Dendritic cell treated with granulocyte-macrophage colony-stimulating factor and Interleukin-4, amounts not matched to agents 40 ng/mL and 50 ng/mL, for 4 days (primary cell): ENCODE results near the gene PXMP2.

Experiments
- H3K27ac Mint-ChIP-seq: one replicate; pipeline ENCODE4 v1.8.0; 2022; ENCODE audit warnings: mild to moderate bottlenecking, mixed read lengths
- H3K27me3 Mint-ChIP-seq: one replicate; pipeline ENCODE4 v1.8.0; 2022; ENCODE audit warnings: mild to moderate bottlenecking, mixed read lengths
- H3K36me3 Mint-ChIP-seq: one replicate; pipeline ENCODE4 v1.8.0; 2022; ENCODE audit warnings: low read depth, mixed read lengths
- H3K4me1 Mint-ChIP-seq: one replicate; pipeline ENCODE4 v1.8.0; 2022; ENCODE audit warnings: low read depth, mixed read lengths
- H3K4me3 Mint-ChIP-seq: one replicate; pipeline ENCODE4 v1.8.0; 2022; ENCODE audit warnings: mild to moderate bottlenecking, moderate library complexity, mixed read lengths
- H3K9me3 Mint-ChIP-seq: one replicate; pipeline ENCODE4 v1.8.0; 2022; ENCODE audit warnings: mixed read lengths
- intact Hi-C: fragments of 100-400 bp; cut with micrococcal nuclease; formaldehyde crosslinking; loops from one replicate; pipeline ENCODE4 v1.15.0; 2022

PXMP2 gene

DNA sequence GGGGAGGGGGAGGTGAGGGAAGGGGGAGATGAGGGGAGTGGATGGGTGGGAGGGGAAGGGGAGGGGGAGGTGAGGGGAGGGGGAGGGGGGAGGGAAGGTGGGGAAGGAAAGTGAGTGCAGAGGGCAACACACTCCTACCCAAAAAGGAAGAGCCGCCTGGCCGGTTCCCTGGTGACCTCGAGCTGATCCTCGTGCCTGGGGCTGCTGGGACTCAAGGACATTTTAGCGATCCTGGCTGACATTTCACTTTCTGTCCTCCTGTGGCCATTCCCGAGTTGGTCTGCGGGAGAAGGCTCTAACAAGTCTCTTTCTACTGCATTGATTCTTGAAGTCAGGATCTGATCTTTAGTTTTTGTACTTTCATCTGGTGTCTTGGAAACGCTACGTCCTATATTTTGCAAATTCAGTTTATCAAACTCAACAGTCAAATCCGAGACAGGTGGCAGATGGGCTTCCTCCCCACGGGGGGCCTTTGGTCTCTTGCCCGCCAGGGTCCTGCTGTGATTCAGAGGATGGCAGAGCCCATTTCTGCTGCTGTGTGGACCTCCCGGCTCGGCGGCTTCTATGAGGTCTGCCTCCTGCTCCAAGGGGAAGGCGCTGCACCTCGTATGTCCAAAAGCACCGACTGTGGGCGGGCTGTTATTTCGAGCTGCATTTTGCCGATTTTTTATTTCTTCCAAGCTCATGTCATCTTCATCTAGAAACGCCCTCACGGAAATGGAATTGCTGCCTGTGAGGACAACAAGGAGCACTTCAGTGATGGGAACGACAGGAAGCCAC, 42.3 kb downstream of the PXMP2 start:
- peaks cover 100% of the 10 kb centered on the region for H3K36me3 Mint-ChIP-seq
- intact Hi-C loops: no loop called here
- H3K9me3 Mint-ChIP-seq: no peaks in the 10 kb centered on the region
- H3K27ac Mint-ChIP-seq: no peak overlapping the region
- H3K27me3 Mint-ChIP-seq: no peaks in the 10 kb centered on the region
- H3K4me1 Mint-ChIP-seq: no peaks in the 10 kb centered on the region
- no peak overlapping the region for H3K4me3 Mint-ChIP-seq

DNA sequence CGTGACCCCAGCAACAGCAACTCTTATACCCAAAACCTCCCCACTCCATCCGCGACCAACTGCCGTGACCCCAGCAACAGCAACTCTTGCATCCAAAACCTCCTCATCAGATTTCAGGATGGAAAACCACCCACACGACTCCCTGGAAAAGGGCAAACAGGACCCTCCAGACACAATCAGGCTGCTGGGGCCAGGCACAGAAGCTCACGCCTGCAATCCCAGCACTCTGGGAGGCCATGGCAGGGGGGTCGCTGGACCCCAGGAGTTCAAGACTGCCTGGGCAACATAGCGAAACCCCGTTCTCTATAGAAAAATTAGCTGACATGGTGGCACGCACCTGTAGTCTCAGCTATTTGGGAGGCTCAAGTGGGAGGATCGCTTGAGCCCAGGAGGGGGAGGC, 43.0 kb downstream of the PXMP2 start:
- H3K27me3 Mint-ChIP-seq: no peaks in the 10 kb centered on the region
- H3K9me3 Mint-ChIP-seq: no peaks in the 10 kb centered on the region
- peaks cover 100% of the 10 kb centered on the region for H3K36me3 Mint-ChIP-seq
- no peak overlapping the region for H3K27ac Mint-ChIP-seq
- no peak overlapping the region for H3K4me3 Mint-ChIP-seq
- intact Hi-C loops: no loop called here
- no peaks in the 10 kb centered on the region for H3K4me1 Mint-ChIP-seq

GRCh38 chr12:132731574-132731973, 44.2 kb downstream of the PXMP2 start:
- Mint-ChIP-seq H3K36me3 (peaks cover 100% of the 10 kb centered on the region), H3K27me3 (no peaks in the 10 kb centered on the region), H3K4me1 (no peaks in the 10 kb centered on the region), H3K27ac (no peak overlapping the region), H3K4me3 (no peak overlapping the region), H3K9me3 (no peaks in the 10 kb centered on the region)
- intact Hi-C loops: no loop called here

DNA sequence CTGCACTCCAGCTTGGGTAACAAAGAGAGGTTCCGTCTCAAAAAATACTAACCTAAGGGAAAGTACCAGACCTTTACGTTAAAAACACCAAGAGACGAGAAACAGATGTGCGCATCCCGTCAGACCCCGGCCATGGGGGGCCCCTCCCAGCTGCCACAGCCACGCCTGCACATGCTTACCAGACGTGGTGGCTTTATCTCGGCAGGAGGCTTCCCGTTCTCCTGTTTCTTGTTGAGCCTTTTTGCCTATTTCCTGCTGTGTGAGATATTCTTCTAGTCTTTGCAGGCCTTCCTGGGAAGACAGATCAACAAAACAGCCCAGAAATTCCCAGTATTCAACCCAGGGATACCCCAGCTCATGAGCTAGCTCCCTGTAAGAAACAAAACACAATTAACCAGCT, 46.8 kb downstream of the PXMP2 start:
- intact Hi-C loops: no loop called here
- Mint-ChIP-seq H3K4me1 (no peaks in the 10 kb centered on the region), H3K9me3 (no peaks in the 10 kb centered on the region), H3K4me3 (no peak overlapping the region), H3K27ac (no peak overlapping the region), H3K27me3 (no peaks in the 10 kb centered on the region), H3K36me3 (peaks cover 100% of the 10 kb centered on the region)

- Mint-ChIP-seq H3K27ac (no peak overlapping the region), H3K4me1 (no peaks in the 10 kb centered on the region), H3K27me3 (no peaks in the 10 kb centered on the region), H3K4me3 (no peak overlapping the region), H3K9me3 (no peaks in the 10 kb centered on the region), H3K36me3 (peaks cover 100% of the 10 kb centered on the region)
- intact Hi-C loops: no loop called here
Observed at GRCh38 chr12:132735496-132735895, 48.1 kb downstream of the PXMP2 start.

GRCh38 chr12:132736378-132736777, 49.0 kb downstream of the PXMP2 start:
- Mint-ChIP-seq H3K4me3 (no peak overlapping the region), H3K9me3 (no peaks in the 10 kb centered on the region), H3K4me1 (no peaks in the 10 kb centered on the region), H3K36me3 (peaks cover 100% of the 10 kb centered on the region), H3K27me3 (no peaks in the 10 kb centered on the region), H3K27ac (no peak overlapping the region)
- intact Hi-C loops: no loop called here

- intact Hi-C loops: no loop called here
- H3K9me3 Mint-ChIP-seq: no peaks in the 10 kb centered on the region
- no peaks in the 10 kb centered on the region for H3K4me1 Mint-ChIP-seq
- no peaks in the 10 kb centered on the region for H3K27me3 Mint-ChIP-seq
- peaks cover 100% of the 10 kb centered on the region for H3K36me3 Mint-ChIP-seq
- no peak overlapping the region for H3K27ac Mint-ChIP-seq
- no peak overlapping the region for H3K4me3 Mint-ChIP-seq
Observed at GRCh38 chr12:132736913-132737312, 49.5 kb downstream of the PXMP2 start.

DNA sequence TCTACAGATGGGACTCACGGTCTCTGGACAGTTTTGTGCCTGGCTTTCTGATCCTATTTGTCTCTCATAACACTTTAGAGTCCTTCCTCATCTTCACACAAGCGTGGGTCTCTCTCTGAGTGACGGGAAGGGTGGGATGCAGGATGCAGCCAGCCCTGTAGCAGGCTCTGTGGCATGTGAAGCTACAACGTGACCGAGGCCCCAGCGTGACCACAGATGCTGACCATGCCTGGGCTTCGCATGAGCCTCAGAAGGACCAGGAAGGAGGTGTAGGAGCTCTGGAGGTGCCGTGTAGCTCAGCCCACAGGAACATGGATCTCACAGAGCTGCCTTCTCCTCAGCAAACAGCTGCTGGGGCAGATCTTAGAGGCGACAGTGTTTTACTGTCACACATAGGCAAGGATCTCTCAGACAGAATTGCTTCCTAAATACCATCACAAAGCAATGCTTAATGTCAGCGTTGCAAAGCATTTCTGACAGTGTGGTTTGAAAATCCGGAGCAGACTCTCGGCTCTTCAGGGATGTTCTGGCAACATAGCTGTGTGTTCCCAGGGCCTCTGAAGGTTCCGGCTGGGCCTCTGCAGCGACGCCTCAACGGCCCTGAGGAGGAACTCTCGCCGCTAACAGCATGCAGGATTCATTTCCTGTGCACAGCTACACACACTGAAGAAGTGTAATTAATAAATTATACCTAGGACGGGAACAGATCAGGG, 52.4 kb downstream of the PXMP2 start:
- no peaks in the 10 kb centered on the region for H3K9me3 Mint-ChIP-seq
- no peak overlapping the region for H3K4me3 Mint-ChIP-seq
- no peak overlapping the region for H3K27ac Mint-ChIP-seq
- no peaks in the 10 kb centered on the region for H3K27me3 Mint-ChIP-seq
- intact Hi-C loops: no loop called here
- H3K36me3 Mint-ChIP-seq: peaks cover 100% of the 10 kb centered on the region
- no peaks in the 10 kb centered on the region for H3K4me1 Mint-ChIP-seq

DNA sequence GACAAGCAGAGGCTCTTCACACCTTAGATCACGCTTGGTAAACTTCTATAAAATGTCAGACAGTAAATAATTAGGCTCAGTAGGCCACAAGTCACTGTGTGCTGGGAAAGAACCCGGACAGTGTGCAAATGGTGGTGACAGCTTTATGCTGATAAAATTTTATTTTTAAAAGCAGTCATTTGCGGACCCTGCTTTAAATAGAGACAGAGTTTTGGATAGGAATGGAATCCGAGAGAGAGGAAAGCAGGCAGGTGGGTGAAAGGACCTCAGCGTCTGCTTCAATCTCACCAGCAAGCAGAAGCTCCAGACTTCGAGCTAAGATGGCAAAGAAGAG, 52.9 kb downstream of the PXMP2 start:
- Mint-ChIP-seq H3K9me3 (no peaks in the 10 kb centered on the region), H3K36me3 (peaks cover 100% of the 10 kb centered on the region), H3K27ac (no peak overlapping the region)

GRCh38 chr12:132740652-132741051, 53.3 kb downstream of the PXMP2 start:
- Mint-ChIP-seq H3K4me1 (no peaks in the 10 kb centered on the region), H3K27ac (no peak overlapping the region), H3K27me3 (no peaks in the 10 kb centered on the region), H3K9me3 (no peaks in the 10 kb centered on the region), H3K36me3 (peaks cover 100% of the 10 kb centered on the region), H3K4me3 (no peak overlapping the region)
- intact Hi-C loops: no loop called here

More for the DNA sequence above, 52.9 kb downstream of the PXMP2 start:
- H3K27me3 Mint-ChIP-seq: no peaks in the 10 kb centered on the region
- intact Hi-C loops: no loop called here
- no peak overlapping the region for H3K4me3 Mint-ChIP-seq
- no peaks in the 10 kb centered on the region for H3K4me1 Mint-ChIP-seq

DNA sequence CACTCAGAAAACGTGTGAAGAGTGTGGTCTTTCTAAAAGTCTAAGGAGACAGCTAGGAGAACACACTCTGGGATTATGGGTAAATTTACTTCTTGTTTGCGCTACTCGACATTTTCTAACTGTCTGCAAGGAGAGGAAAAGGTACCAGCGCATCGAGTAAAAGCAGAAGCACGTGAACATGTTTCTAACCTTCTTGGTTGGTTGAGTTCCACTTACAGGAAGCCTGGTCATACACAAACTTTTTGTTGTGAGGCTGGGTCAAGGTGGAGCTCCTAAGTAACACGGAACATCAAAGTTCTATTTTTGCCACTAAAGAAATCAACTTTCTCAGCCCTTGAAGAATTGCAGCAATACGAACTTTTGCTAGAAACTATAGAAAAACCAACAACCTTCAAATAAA, 54.2 kb downstream of the PXMP2 start:
- Mint-ChIP-seq H3K4me3 (no peak overlapping the region), H3K36me3 (peaks cover 100% of the 10 kb centered on the region), H3K9me3 (no peaks in the 10 kb centered on the region), H3K27ac (no peak overlapping the region), H3K27me3 (no peaks in the 10 kb centered on the region), H3K4me1 (no peaks in the 10 kb centered on the region)
- intact Hi-C loops: no loop called here

DNA sequence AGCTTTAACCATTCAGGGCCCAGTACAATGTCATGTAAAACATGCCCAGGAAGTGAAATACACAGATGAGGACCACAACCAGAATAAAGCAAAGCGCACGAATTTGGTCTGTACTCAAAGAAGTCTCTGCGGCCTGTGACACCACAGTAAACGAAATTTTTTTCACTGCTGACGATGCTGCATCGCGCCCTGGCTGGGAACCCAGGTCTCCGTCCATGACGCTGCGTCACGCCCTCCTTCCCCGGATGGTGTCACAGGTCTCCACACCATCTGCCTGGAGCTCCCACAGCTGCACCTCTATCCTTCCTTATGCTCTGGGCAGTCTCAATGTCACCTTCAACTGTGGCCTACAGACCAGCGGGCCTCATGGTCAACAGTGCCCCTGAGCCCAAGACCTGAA, 56.4 kb downstream of the PXMP2 start:
- no peaks in the 10 kb centered on the region for H3K9me3 Mint-ChIP-seq
- peaks cover 100% of the 10 kb centered on the region for H3K36me3 Mint-ChIP-seq
- H3K27me3 Mint-ChIP-seq: no peaks in the 10 kb centered on the region
- no peak overlapping the region for H3K27ac Mint-ChIP-seq
- intact Hi-C loops: no loop called here
- no peaks in the 10 kb centered on the region for H3K4me1 Mint-ChIP-seq
- H3K4me3 Mint-ChIP-seq: no peak overlapping the region

DNA sequence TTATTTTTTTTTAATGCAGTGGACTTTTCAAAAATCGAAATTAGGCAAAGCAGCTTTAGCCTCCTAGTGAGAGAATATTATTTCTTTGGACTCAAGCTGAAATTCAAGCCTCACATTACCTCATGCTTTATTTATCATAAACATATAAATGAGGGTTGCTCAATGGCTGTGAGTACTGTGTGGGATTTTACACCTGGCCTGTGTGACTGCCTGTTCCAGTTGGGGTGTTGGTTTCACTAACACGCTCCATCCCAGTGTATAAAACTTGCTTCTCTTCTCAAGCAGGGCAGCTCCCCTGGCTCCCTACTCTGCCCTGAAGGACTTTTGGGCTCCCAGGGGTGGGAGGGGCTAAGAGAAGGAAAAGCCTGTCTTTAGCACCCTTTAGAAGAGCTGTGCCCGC, 59.2 kb downstream of the PXMP2 start:
- no peaks in the 10 kb centered on the region for H3K9me3 Mint-ChIP-seq
- H3K4me1 Mint-ChIP-seq: no peaks in the 10 kb centered on the region
- H3K4me3 Mint-ChIP-seq: no peak overlapping the region
- H3K27ac Mint-ChIP-seq: no peak overlapping the region
- intact Hi-C loops: no loop called here
- H3K27me3 Mint-ChIP-seq: no peaks in the 10 kb centered on the region
- peaks cover 100% of the 10 kb centered on the region for H3K36me3 Mint-ChIP-seq

DNA sequence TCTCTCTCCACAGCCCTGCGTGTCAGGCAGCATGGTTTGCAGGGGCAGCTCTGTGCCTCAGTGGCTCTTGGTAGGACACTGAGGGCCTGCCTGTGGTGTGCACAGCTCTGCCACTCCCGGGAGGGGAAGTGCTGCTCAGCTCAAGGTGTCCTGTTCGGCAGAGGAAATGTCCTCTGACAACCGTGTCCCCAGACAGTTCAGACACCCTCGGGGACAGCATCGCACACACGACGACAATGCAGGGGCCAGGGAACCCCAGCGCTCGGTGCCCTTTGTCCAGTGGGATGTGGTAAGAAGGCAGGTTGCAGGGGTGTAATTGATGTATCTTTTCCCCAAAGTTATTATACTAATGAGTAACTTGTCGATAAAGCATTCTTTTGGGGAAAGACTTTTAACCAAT, 60.0 kb downstream of the PXMP2 start:
- Mint-ChIP-seq H3K27me3 (no peaks in the 10 kb centered on the region), H3K4me1 (no peaks in the 10 kb centered on the region), H3K4me3 (no peak overlapping the region), H3K36me3 (peaks cover 100% of the 10 kb centered on the region), H3K9me3 (no peaks in the 10 kb centered on the region), H3K27ac (peak overlapping the region; percentile 47)
- intact Hi-C loops: no loop called here

DNA sequence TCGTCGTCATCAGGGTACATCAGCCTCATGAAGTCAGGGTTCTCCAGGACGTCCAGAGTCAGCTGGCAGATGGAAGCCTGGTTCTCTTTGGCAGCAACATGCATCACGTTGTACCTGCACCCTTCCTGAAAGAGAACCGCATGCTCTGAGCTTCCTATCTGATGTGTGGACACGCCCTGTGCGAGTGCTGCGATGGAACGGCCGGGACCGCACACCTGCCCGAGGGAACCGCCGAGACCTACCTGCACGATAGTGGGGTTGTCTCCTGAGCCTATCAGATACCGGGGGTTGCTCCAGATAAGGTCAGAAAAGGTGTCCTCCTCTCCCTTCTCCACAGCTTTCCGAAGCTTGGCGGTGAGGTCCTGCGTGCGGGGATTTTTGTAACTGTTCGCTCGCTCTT, 60.5 kb downstream of the PXMP2 start:
- Mint-ChIP-seq H3K27ac (no peak overlapping the region), H3K36me3 (peaks cover 100% of the 10 kb centered on the region), H3K27me3 (no peaks in the 10 kb centered on the region), H3K4me3 (no peak overlapping the region), H3K9me3 (no peaks in the 10 kb centered on the region), H3K4me1 (no peaks in the 10 kb centered on the region)
- intact Hi-C loops: no loop called here
